Measurements from ENCODE around the gene UST.
"Not testable (repeated sequence)": the region's sequence is repeated elsewhere in the genome, so short reads cannot be mapped to it uniquely, and the experiment has no call there.

The UST gene

GRCh38 chr6:148775161-148775560 is 28.3 kb downstream of the UST start:
- TF ChIP-seq CTCF (IDR thresholded peaks at IDR 0.05; ENCODE audit: low read depth, low read length, missing control alignments): no peak
- no peak overlapping the region for H3K4me3 ChIP-seq (ENCODE audit: low read depth, low read length)
- no peak for DNase-seq (ENCODE audit: low read depth)

- H3K4me3 ChIP-seq (ENCODE audit: low read depth, low read length): no peak overlapping the region
- no peak for DNase-seq (ENCODE audit: low read depth)
- no peak for TF ChIP-seq CTCF (IDR thresholded peaks at IDR 0.05; ENCODE audit: low read depth, low read length, missing control alignments)
Observed at GRCh38 chr6:148776321-148777308, 29.8 kb downstream of the UST start.

- H3K4me3 ChIP-seq (ENCODE audit: low read depth, low read length): no peak overlapping the region
- TF ChIP-seq CTCF (IDR thresholded peaks at IDR 0.05; ENCODE audit: low read depth, low read length, missing control alignments): no peak
- DNase-seq (ENCODE audit: low read depth): no peak
Observed at GRCh38 chr6:148779142-148779562, 32.3 kb downstream of the UST start.

- H3K4me3 ChIP-seq (ENCODE audit: low read depth, low read length); DNase-seq (ENCODE audit: low read depth): not testable (repeated sequence)
Observed at GRCh38 chr6:148780423-148780822, 33.6 kb downstream of the UST start.

GRCh38 chr6:148780918-148781436 is 34.1 kb downstream of the UST start:
- peak; percentile 67 for DNase-seq (ENCODE audit: low read depth)
- H3K4me3 ChIP-seq (ENCODE audit: low read depth, low read length): no peak overlapping the region
- no peak for TF ChIP-seq CTCF (IDR thresholded peaks at IDR 0.05; ENCODE audit: low read depth, low read length, missing control alignments)

- no peak for TF ChIP-seq CTCF (IDR thresholded peaks at IDR 0.05; ENCODE audit: low read depth, low read length, missing control alignments)
- no peak for DNase-seq (ENCODE audit: low read depth)
- no peak overlapping the region for H3K4me3 ChIP-seq (ENCODE audit: low read depth, low read length)
Observed at GRCh38 chr6:148789948-148790347, 43.1 kb downstream of the UST start.

- no peak for TF ChIP-seq CTCF (IDR thresholded peaks at IDR 0.05; ENCODE audit: low read depth, low read length, missing control alignments)
- DNase-seq (ENCODE audit: low read depth): no peak
- H3K4me3 ChIP-seq (ENCODE audit: low read depth, low read length): no peak overlapping the region
Observed at GRCh38 chr6:148790404-148790803, 43.6 kb downstream of the UST start.
